ENCODE data around the gene EPHA2.
"Not testable (repeated sequence)": the region's sequence is repeated elsewhere in the genome, so short reads cannot be mapped to it uniquely, and the experiment has no call there.

Gene EPHA2

DNA sequence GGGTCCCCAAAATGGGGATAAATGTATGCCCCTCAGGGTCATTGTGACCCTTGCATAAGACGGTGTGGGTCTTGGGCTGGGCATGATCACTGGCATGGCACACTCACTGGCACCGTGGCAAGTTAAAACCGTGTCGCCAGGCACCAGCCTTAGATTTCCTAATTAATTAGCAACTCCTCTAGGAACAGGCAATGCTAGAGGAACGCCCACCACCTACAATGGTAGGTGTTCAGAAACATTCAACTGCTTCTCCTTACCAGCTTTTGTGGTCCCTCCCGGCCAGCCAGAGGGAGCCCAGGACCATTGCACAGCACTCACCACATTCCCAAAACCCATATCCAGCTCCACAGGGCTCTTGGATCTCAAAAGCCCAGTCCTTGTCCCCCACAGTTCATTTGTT lies 36.4 kb downstream of the EPHA2 start:
- DNase-seq (ENCODE audit: low read depth), result no peak

DNA sequence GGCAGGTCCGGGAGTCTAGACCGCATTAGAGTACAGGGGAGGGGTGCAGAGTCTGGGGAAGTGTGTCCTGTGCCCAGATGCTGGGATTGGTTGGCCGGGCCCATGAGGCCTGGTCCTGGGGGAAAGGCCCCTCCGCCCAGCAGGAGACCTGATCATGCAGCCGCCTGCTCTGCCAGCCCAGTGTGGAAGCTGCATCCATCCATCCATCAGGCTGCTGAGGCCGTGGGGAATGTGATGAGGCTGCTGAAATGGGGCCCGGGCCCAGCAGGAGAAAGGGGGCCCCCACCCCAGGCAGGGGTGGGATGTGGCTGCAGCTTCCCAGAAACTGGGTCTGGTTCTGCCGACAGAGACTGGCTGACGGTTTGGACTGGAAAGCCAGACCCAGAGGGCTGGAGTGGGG lies 37.2 kb downstream of the EPHA2 start:
- no peak for DNase-seq (ENCODE audit: low read depth)

DNA sequence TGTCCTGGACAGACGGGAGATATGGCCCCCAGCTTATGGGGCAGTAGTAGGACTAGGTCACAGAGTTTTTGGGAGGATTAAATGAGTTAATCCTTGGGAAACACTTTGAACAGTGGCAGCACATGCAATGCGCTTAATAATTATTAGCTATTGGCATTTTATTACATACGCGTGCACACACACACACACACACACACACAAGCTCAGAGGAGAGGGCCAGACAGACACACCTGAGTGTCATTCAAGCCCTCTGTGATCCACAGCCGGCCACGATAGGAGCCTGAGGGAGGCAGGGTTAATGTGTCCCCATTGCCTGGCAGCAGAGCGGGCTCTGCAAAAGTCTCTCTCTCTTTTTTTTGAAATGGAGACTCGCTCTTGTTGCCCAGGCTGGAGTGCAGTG lies 37.9 kb downstream of the EPHA2 start:
- DNase-seq (ENCODE audit: low read depth), result no peak

DNA sequence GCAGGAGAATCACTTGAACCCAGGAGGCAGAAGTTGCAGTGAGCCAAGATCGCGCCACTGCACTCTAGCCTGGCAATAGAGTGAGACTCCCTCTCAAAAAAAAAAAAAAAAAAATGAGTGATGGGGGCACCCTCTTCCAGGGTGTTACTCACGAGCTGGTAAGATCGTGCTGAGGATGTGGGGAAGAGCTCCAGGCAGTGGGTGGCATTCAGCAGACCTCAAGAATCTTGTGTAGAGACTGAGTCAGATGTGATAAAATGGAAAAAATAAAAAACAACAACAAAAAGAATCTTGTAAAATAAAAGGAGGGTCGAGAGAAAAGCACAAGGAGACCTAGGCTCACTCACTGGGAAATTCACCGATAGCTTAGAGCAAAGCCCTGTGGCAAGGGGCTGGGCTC lies 38.5 kb downstream of the EPHA2 start:
- no peak for DNase-seq (ENCODE audit: low read depth)

DNA sequence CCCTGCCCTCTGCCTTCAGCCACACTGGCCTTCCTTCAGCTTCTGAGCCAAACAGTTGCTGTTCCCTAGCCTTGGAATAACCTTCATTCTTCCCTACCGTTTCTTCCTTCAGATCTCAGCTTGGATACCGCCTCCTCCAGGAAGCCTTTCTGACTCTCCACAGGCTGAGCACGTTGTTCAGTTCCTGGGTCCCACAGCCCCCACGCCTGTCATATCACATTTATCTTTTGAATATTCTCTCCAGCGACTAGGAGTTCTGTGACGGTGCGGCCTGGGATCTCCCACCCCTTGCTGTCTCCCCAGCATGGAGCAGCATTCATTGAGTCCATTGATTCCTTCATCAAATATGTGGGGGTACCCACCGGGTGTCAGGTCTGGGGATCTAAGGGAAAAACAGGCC lies 39.2 kb downstream of the EPHA2 start:
- no peak for DNase-seq (ENCODE audit: low read depth)

DNA sequence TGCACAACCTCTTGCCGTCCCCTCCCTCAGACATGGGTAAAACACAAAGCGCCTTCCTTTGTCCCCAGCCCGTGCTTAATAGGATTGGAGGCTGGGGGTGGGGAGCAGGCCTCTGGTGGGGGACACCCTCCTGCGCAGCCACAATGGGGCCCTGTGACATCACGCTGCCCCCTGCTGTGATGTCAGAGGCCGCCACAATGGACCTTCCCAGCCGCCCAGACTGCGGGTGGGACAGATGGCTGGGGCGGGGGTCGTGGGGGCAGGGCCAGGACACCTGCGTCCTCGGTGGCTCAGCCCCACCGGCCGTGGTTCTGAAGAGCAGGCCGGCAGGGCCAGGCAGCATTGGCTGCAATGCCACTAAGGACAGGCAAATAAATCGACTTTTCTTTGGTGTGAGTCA lies 39.9 kb downstream of the EPHA2 start:
- no peak for DNase-seq (ENCODE audit: low read depth)

DNA sequence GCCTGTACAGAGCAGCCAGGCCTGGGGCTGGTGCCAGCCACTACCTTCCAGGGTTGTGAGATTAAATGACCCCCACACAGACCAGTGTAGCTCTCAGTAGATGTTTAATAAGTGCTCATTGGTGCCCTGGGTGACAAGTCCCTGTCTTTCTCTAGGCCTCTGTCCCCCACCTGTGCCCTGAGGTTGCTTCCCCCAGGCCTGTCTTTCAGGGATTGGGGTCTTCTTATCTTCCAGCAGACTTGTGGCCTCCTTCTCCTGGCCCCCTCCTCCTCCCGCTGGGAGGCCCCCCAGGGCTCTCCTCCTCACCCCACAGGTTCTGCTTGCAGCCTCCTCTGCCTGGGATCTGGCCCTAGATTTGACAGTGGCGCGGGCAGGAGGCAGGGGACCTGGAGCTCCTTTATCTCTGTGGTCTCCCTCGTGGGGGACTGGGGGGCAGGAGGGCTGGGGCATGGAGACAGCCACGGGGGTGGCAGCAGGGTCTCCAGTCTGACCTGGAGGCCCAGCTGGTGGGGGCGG lies 40.3 kb downstream of the EPHA2 start:
- DNase-seq (ENCODE audit: low read depth), result no peak

DNA sequence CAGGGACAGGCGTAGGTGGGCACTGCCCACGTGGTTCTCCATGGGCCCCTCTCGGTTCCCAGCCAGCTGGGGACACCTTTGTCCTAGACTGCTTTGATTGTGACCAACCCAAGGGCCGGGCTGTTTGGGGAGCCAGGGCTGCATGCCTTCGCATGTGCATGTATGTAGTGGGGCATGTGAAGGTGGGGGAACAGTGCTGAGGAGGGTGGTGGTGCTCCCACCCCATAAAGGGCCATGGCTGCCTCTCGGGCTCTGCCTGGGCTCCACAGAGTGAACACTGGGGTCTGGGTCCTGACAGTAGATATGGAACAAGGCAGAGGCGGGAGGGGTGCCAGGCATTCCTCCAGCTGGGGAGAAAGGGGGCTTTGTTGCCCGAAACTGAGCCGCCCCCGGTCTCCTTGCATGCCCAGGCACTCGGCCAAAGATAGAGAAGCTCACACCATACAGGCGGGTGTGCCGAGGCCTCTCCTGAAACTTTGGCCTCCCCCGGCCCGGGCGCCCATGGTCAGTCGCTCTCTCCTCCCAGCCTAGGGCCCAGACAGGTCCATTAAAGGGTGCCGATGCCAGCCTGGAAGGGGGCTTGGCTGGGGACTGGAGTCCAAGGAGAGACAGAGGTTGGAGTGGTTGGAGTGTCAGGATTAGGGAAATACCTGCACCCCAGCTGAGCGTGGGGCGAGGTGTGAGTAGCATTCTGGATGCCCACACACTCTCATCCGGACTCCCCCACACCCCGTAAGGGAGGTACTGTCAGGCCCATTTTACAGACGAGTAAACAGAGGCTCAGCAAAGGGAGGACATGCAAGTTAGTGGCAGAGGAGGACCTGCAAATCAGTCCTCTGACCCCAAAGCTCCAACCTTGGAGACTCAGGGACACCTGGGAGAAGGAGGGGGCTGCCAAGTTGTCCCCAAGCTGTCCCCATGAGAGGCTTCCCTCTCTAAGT lies 41.1 kb downstream of the EPHA2 start:
- no peak for DNase-seq (ENCODE audit: low read depth)

DNA sequence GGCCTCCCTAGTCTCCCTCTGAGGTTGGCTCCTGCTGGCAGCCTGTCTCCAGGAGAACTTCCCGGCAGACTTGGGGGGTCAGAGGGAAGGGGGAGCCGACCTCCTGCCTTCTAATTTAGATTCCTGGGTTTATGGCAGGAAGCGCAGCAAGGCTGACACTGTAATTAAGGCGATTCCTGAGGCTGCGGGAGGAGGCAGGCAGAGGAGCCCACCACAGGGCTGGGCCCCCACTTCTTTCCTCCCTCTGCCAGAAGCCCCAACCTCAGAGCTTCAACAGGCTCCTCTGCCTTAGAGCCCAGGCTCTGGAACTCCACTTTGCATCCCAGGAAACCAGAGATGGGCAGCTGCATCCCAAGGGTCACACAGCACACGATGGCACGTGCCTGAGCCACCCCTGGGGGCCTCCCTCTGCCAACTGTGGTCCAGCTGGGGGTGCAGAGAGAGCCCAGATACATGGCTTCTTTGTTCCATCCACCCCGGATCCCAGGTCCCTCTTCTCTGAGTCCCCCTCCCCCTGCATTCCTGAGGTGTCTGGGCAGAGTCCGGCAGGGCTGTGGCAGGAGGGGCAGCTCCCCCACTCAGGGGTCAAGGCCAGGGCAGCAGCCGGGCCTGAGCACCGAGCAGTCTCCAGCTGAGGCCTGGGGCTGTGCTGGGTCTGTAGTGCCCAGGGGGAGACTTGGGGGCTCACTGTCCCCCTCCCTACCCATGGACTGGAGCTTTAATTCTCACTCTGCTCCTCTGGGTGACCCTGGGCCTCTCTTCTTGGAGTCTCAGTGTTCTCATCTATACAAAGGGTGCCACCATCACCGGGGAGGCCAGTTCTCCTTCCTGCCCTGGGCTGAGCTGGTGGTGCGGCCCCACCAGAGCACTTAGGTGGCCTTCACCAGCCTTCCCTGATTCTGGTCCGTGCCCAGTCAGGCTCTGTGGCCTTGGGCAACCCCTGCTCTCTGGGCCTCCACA lies 43.0 kb downstream of the EPHA2 start:
- DNase-seq (ENCODE audit: low read depth), result no peak

DNA sequence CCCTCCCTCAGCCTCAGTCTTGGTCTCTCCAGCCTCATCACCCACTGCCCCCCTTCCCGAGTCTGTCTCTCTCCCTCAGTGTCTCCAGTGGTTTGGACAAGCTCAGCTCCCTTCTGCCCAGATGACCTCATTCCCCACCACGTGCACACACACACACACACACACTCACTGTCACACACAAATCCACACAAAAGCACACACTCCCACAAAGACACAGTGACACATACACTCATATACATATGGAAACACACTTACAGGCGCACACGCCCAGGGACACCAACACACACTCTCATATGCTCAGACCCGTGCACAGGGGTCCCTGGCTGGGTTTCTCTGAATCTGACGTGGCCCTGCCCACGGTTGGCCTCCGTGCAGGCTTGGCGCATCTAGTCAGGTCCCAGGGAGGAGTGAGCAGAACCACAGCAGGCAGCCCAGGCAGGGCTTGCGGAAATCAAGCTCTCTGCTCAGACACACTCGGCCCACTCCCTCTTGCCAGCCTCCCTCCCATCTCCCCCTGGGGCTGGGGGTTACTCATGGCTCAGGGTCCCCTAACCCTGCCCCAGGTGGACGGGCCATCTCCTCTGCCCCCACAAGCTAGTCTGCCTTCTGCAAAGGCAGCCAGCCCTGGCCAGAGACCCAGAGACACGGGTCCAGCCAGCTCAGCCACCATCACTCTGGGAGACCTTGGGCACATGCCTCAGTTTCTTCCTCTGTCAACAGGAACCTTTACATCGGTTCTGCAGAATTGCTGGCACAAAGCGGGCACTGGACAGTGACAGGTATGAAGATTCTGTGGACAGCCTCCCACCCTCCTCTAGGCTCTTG lies 43.9 kb downstream of the EPHA2 start:
- DNase-seq (ENCODE audit: low read depth), result no peak

DNA sequence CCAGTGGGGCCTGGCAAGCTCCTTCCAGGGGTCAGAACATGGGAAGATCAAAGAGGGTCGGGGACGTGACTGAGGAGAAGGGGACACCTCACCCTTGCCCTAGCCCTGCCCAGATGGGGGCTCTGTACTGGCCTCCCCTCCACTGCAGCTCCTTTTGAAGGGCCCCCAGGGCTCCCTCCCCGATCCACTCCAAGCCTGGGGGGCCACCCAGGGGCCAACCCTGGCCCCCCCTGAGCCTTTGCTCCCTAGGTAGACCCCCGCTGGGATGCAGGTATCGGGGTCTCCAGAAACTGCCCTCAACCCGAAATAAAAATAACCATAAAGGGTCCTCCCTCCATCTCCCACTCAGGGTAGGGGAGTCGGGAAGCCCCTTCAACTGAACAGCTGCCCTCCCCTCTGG lies 45.0 kb downstream of the EPHA2 start:
- no peak for DNase-seq (ENCODE audit: low read depth)

DNA sequence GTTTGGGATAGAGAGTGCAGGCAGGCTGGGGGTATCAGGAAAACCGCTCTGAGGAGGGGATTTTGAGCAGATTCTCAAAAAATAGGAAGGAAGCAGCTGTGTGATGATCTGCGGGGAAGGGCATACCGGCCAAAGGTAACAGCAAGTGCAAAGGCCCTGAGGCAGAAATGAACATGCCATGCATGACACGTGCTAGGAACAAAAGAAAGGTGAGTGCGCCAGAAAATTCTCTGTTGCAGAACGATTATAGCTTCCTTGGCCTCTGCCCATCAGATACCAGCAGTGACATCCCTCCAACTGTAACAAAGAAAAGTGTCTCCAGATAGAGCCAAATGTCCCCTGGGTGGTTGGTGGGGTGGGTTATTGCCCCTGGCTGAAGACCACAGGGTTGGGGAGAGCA lies 45.4 kb downstream of the EPHA2 start:
- no peak for DNase-seq (ENCODE audit: low read depth)

DNA sequence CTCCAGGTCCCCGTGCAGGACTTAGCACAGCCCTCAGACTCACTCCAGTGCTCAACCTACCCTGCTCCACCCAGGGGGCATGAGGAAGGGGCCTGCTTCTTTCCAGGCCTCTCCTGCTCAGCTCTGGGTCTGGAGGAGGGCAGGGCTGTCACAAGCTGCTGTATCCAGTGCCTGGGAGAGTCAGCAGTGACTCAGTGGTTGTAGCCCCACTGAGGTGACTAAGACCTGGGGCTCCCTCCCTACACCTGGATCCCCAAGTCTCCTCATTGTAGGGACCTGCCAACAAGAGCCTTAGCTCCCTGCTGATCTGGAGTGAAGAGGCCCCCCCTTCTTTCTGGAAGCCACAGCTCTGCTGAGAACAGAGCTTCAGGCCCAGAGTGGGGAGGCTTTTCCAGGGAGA lies 46.3 kb downstream of the EPHA2 start:
- DNase-seq (ENCODE audit: low read depth), result no peak

DNA sequence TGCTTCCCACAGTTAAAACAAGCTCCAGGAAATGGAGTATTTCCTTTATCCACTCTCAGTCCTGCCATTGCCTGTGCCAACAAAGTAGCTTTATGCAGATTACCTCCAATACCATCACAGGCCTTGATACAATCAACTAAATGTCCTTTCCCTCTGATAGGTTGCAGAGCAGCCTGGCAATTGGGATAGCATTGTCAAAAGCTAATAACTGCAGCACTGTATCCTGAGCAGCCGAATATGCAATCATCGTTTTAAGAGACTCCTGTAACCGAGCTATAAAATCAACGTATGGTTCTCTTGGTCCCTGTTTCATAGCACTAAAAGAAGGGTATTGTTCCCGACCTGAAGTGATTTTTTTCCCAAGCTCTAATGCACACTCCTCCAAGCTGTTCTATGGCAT lies 48.8 kb downstream of the EPHA2 start:
- DNase-seq (ENCODE audit: low read depth), result not testable (repeated sequence)

DNA sequence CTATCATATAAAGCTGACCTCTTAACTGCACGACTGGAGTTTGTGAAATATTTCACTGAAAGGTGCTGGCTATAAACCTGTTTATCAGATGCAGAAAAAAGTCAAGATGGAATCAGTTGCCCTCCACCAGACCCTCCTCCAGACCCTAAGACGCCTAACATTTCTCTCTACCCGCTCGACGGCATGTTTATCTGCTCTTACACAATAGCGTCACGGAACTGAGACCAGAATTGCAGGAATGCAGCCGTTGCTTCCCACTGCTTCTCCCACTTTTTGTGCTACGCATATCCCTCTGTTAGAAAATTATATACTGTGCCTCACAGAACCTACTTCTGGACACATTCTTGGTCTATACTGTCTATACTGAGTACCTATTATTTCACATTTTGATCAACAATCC lies 54.2 kb downstream of the EPHA2 start:
- DNase-seq (ENCODE audit: low read depth), result no peak

DNA sequence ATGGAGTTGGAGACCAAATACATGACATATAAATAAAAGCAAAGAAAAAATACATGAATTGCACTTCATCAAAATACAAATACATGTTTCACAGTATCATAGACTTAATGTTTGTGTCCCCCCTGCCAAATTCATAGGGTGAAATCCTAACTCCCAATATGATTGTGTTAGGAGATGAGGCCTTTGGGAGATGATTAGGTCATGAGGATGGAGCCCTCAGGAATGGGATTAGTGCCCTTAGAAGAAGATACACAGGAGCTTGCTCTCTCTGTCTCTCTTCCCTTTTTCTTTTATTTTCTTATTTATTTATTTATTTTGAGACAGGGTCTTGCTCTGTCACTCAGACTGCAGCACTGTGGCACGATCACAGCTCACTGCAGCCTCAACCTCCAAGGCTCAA lies 56.5 kb downstream of the EPHA2 start:
- DNase-seq (ENCODE audit: low read depth), result no peak

DNA sequence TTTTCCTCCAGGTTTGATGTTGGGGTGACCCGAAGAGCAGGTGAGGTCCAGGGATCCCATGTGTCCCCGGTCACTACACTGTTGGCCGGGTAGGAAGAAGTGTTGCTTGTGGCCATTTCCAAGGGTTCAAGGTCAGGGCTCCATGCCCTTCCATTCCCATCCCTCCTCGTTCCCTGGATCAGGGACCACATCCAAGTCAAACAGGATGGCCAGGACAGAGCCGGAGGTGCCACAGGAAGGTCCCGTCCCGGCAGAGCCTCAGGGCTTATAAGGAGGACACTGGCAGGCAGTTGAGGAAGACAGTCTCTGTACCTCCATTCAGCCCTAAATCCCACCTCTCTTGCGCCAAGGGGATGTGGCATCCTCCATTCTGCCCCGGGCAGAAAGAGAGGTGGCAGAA lies 60.4 kb downstream of the EPHA2 start:
- DNase-seq (ENCODE audit: low read depth), result no peak

DNA sequence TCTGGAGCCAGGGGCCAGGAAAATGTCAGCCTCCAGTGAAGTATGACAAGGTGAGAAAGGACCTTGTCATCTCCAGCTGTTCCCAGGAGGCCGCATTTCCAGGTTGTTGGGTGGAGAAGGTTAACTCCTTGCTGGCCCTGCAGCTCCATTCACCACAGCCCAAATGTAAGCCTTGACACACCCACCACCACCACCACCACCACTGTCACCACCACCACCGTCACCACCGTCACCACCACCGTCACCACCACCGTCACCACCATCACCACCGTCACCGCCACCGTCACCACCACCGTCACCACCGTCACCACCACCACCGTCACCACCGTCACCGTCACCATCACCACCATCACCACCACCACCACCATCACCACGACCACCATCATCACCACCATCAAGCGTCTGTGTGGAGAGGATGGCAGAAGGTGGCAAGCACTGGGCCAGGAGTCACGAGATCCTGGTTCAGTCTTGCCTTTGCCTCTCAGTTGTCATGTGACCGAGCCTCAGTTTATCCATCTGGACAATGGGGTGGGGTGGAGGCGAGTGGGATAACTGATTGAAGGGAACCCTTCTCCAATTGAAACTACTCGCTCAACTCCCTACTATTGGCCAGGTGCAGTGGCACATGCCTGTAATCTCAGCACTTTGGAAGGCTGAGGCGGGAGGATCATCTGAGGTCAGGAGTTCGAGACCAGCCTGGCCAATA lies 61.3 kb downstream of the EPHA2 start:
- no peak for DNase-seq (ENCODE audit: low read depth)

DNA sequence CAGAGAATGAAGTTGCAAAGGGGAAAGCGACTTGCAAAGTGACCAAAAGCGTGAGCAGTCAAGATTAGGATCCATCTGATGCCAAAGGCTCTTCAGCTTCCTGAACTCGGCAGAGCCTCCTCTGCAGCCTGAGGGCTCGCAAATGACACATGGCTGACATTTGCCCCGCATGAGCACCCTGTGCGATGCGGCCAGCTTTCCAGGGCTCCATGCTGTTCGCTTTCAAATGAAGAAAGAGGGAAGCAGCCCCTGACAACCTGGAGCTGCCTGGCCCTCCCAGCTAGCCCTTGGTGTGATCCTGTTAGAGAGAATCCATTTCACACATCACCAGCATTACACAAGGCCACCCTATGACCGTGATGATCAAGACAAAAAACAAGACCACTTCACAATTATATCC lies 62.3 kb downstream of the EPHA2 start:
- no peak for DNase-seq (ENCODE audit: low read depth)

DNA sequence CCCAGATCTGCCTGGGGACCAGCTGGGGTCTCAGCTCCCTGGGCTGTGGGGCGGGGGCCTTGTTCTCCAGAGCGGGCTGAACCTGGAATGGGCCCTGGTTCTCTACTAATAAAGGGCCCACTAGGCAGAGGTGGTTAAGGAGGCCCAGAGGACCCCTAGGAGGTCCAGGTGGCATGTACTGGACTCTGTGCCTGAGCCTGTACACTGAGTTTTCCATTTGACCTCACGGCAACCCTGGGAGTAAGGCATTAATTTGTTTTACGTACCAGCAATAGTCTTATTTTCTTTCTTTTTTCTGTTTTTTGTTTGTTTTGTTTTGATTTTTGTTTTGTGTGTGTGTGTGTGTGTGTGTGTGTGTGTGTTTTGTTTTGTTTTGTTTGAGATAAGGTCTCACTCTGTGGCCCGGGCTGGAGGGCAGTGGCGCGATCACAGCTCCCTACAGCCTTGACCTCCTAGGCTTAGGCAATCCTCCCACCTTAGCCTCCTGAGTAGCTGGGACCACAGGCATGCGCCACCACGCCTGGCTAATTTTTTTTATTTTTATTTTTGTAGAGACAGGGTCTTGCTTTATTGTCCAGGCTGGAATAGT lies 62.9 kb downstream of the EPHA2 start:
- DNase-seq (ENCODE audit: low read depth), result no peak
